Thyroid gland (tissue), 4 donors: ENCODE results near the gene ADGRE2. TPM values are rescaled to one million over a fixed set of nuclear protein-coding genes. Genes with fewer than 3 reads are reported as not detected.

ENCODE experiments used
- DNase-seq, 2 donors: peaks; one replicate each; pipeline ENCODE4 v3.0.0-alpha.2; 2019
- H3K27ac ChIP-seq, 3 donors: fragments of 200-600 bp; sonication (generic); 1 replicate in 2 of 3; 2 replicates in 1 of 3; pipeline ENCODE4 v1.5.1; 2016 to 2019; ENCODE audit warnings: mild to moderate bottlenecking in 1 of 3, moderate library complexity in 1 of 3
- H3K27me3 ChIP-seq: fragments of 200-600 bp; sonication (generic); one replicate; pipeline ENCODE4 v1.5.1; 2019
- H3K36me3 ChIP-seq, 2 donors: fragments of 200-600 bp; sonication (generic); one replicate each; pipeline ENCODE4 v1.5.1; 2016 to 2019
- H3K4me1 ChIP-seq, 2 donors: fragments of 200-600 bp; sonication (generic); one replicate each; pipeline ENCODE4 v1.5.1; 2017 to 2019
- H3K4me3 ChIP-seq, 3 donors: fragments of 200-600 bp; sonication (generic); replicated peaks in 1 of 3; 1 replicate in 2 of 3; 2 replicates in 1 of 3; pipeline ENCODE4 v1.5.1; 2016; ENCODE audit warnings: mild to moderate bottlenecking in 1 of 3
- H3K9me3 ChIP-seq: fragments of 200-600 bp; sonication (generic); one replicate; pipeline ENCODE4 v1.5.1; 2017
- POLR2A ChIP-seq, 2 donors: fragments of 450-650 bp; IDR thresholded peaks; one replicate each; pipeline ENCODE4 v1.6.1; 2017; ENCODE audit warnings: antibody characterized with exemption in 2 of 2, mild to moderate bottlenecking in 2 of 2, moderate library complexity in 1 of 2
- WGBS, 2 donors: methylation state at CpG; one replicate each; pipeline ENCODE4 v1.1.5; 2017; 5-methylcytosine and 5-hydroxymethylcytosine counted together
- intact Hi-C: fragments of 100-400 bp; cut with DNase I; formaldehyde crosslinking; loops from one replicate; pipeline ENCODE4 v1.15.1; 2023
- small RNA-seq: library from RNA; depleted of rRNA; stranded (forward); fragments of <200 nt; gene quantifications from one replicate; pipeline ENCODE3, GENCODE V24; 2016
- total RNA-seq, 4 donors: library from RNA; depleted of rRNA; stranded (reverse); fragments of >200 nt; gene quantifications; one replicate each; pipeline ENCODE4 v1.2.3, GENCODE V29; 2016
- TF ChIP-seq, protein P1 (sequence below), 6 experiments: fragments of 200-600 bp in 3 of 6; fragments of 450-650 bp in 3 of 6; sonication (generic) in 3 of 6; IDR thresholded peaks; one replicate each; pipeline ENCODE4 v1.5.1; 2016 to 2019; ENCODE audit warnings: antibody characterized with exemption in 6 of 6, mild to moderate bottlenecking in 2 of 6, inconsistent platforms in 1 of 6, moderate library complexity in 1 of 6

ADGRE2 gene
- total RNA-seq, 4 donors from 2014 or later = 0.33 to 6.0 (median 2.0) TPM

DNA sequence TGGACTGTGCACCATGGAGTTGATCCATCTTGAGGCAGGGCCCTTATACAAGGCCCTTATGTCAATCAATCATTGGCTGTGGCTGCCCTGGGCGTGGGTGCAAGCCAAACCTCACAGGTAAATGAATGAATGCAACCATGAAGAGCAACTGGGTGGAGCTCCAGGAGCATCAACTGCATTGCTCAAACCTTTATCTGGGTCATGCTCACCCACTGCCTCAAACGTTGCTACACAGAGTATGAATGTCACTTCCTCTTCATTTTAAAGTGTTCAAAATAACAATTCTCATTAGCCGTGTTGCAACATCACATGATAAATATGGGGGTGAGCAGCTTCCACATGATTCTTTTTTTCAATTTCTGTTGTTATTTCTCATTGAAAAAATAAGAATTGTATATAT lies 94.9 kb downstream of the ADGRE2 start:
- Histone ChIP-seq H3K27ac (no peak overlapping the region), H3K36me3 (no peaks in the 10 kb centered on the region), H3K4me3 (no peak overlapping the region), H3K27me3 (no peaks in the 10 kb centered on the region), H3K9me3 (no peaks in the 10 kb centered on the region), H3K4me1 (no peaks in the 10 kb centered on the region)
- TF ChIP-seq, protein P1, sequence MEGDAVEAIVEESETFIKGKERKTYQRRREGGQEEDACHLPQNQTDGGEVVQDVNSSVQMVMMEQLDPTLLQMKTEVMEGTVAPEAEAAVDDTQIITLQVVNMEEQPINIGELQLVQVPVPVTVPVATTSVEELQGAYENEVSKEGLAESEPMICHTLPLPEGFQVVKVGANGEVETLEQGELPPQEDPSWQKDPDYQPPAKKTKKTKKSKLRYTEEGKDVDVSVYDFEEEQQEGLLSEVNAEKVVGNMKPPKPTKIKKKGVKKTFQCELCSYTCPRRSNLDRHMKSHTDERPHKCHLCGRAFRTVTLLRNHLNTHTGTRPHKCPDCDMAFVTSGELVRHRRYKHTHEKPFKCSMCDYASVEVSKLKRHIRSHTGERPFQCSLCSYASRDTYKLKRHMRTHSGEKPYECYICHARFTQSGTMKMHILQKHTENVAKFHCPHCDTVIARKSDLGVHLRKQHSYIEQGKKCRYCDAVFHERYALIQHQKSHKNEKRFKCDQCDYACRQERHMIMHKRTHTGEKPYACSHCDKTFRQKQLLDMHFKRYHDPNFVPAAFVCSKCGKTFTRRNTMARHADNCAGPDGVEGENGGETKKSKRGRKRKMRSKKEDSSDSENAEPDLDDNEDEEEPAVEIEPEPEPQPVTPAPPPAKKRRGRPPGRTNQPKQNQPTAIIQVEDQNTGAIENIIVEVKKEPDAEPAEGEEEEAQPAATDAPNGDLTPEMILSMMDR (IDR thresholded peaks at IDR 0.05) = no peak
- no peak for TF ChIP-seq POLR2A (IDR thresholded peaks at IDR 0.05)
- DNase-seq = no peak
- WGBS, 2 donors = 44 to 60% methylated on average over 3 of the region's 3 CpGs
- intact Hi-C loops = no loop called here

Small RNA genes lying within 50 kb of the gene (small RNA-seq; reads per million reads assigned to genes)
- gene AC005255.1 = not detected

Other genes starting within 250 kb of the ADGRE2 start
- gene TECR, start 249.0 kb downstream of the ADGRE2 start, total RNA-seq = 100 to 1,000 TPM in 2 of 4 donors, 10 to 100 TPM in 2; 75.5 to 126 (median 99.0) TPM
- gene NDUFB7, start 206.5 kb downstream of the ADGRE2 start, total RNA-seq = 100 to 1,000 TPM; 208 to 584 (median 422) TPM
- gene CLEC17A, start 195.5 kb downstream of the ADGRE2 start, total RNA-seq = not detected
- under 1 TPM in 1 of 4 donors, not detected in 3; 0.24 TPM for gene ADGRE3, start 103.7 kb downstream of the ADGRE2 start, total RNA-seq
- 10 to 100 TPM; 22.8 to 50.1 (median 26.0) TPM for gene ZNF333, start 88.5 kb downstream of the ADGRE2 start, total RNA-seq
- not detected for gene OR7A5, start 56.6 kb upstream of the ADGRE2 start, total RNA-seq
- gene OR7C1, start 56.6 kb upstream of the ADGRE2 start, total RNA-seq = under 1 TPM in 1 of 4 donors, not detected in 3; under 0.01 TPM
- not detected for gene OR7A10, start 70.4 kb upstream of the ADGRE2 start, total RNA-seq
- gene OR7A17, start 107.6 kb upstream of the ADGRE2 start, total RNA-seq = not detected
- not detected for gene OR7C2, start 162.9 kb upstream of the ADGRE2 start, total RNA-seq
- 1 to 10 TPM in 1 of 4 donors, under 1 TPM in 1, not detected in 2; 0.67 to 1.5 TPM for gene SLC1A6, start 201.3 kb upstream of the ADGRE2 start, total RNA-seq